Brain microvascular endothelial cell (primary cell): ENCODE data around the gene ZNF148.

Experiments used
- DNase-seq: peaks from one replicate; pipeline ENCODE4 v3.0.0-alpha.2; 2020
- H3K27ac ChIP-seq: fragments of 250-450 bp; sonication (Bioruptor Pico); 2 replicates; pipeline ENCODE4 v1.5.1; 2020; ENCODE audit warnings: mild to moderate bottlenecking, moderate library complexity
- H3K27me3 ChIP-seq: fragments of 250-450 bp; sonication (Bioruptor Pico); replicated peaks from 2 replicates; pipeline ENCODE4 v1.5.1; 2020; ENCODE audit warnings: mild to moderate bottlenecking
- H3K36me3 ChIP-seq: fragments of 250-450 bp; sonication (Bioruptor Pico); replicated peaks from 2 replicates; pipeline ENCODE4 v1.5.1; 2020; ENCODE audit warnings: mild to moderate bottlenecking
- H3K4me3 ChIP-seq: 2 replicates; pipeline ENCODE4 v1.5.1; 2011; ENCODE audit warnings: low read depth, mild to moderate bottlenecking, control low read depth, low read length, moderate library complexity
- CTCF ChIP-seq: IDR thresholded peaks from 2 replicates; pipeline ENCODE4 v1.5.1; 2011; ENCODE audit warnings: low read depth, mild to moderate bottlenecking, moderate library complexity, low read length, control low read depth, inconsistent platforms; ENCODE audit errors: missing control alignments
- in situ Hi-C: cut with HindIII; loops from 2 replicates; pipeline ENCODE4 v1.10.0; 2017; ENCODE audit warnings: low sequenced_read_pairs, low pct_ligation_motif_present

Gene ZNF148

GRCh38 chr3:125261031-125261430, 114.1 kb downstream of the ZNF148 start:
- TF ChIP-seq CTCF: no peak
- H3K27ac ChIP-seq: no peak overlapping the region
- no peak for DNase-seq
- no peaks in the 10 kb centered on the region for H3K27me3 ChIP-seq
- no peak overlapping the region for H3K4me3 ChIP-seq
- in situ Hi-C loops: no loop called here
- no peaks in the 10 kb centered on the region for H3K36me3 ChIP-seq

GRCh38 chr3:125260158-125260557, 115.0 kb downstream of the ZNF148 start:
- H3K27ac ChIP-seq: no peak overlapping the region
- H3K4me3 ChIP-seq: no peak overlapping the region
- TF ChIP-seq CTCF: no peak
- in situ Hi-C loops: no loop called here
- no peaks in the 10 kb centered on the region for H3K36me3 ChIP-seq
- no peaks in the 10 kb centered on the region for H3K27me3 ChIP-seq
- no peak for DNase-seq

- H3K27ac ChIP-seq: no peak overlapping the region
- no peak overlapping the region for H3K4me3 ChIP-seq
- no peaks in the 10 kb centered on the region for H3K27me3 ChIP-seq
- no peak for TF ChIP-seq CTCF
- no peaks in the 10 kb centered on the region for H3K36me3 ChIP-seq
- no peak for DNase-seq
- in situ Hi-C loops: no loop called here
These were observed 117.6 kb downstream of the ZNF148 start for GRCh38 chr3:125257536-125257935.

- in situ Hi-C loops: no loop called here
- H3K27me3 ChIP-seq: no peaks in the 10 kb centered on the region
- no peak for TF ChIP-seq CTCF
- H3K4me3 ChIP-seq: no peak overlapping the region
- no peaks in the 10 kb centered on the region for H3K36me3 ChIP-seq
- no peak for DNase-seq
- H3K27ac ChIP-seq: no peak overlapping the region
These were observed 118.5 kb downstream of the ZNF148 start for GRCh38 chr3:125256675-125257074.

GRCh38 chr3:125250973-125251372, 124.2 kb downstream of the ZNF148 start:
- Histone ChIP-seq H3K4me3 (no peak overlapping the region), H3K27me3 (no peaks in the 10 kb centered on the region), H3K36me3 (no peaks in the 10 kb centered on the region), H3K27ac (no peak overlapping the region)
- DNase-seq: no peak
- no peak for TF ChIP-seq CTCF
- in situ Hi-C loops: no loop called here

- in situ Hi-C loops: no loop called here
- no peak for TF ChIP-seq CTCF
These were observed 128.9 kb downstream of the ZNF148 start for GRCh38 chr3:125246237-125246636.

More at GRCh38 chr3:125246237-125246636, 128.9 kb downstream of the ZNF148 start:
- no peaks in the 10 kb centered on the region for H3K36me3 ChIP-seq
- H3K27ac ChIP-seq: no peak overlapping the region
- no peak overlapping the region for H3K4me3 ChIP-seq
- DNase-seq: no peak
- no peaks in the 10 kb centered on the region for H3K27me3 ChIP-seq
